ENCODE results near the gene HNRNPLL. TPM values are rescaled to one million over a fixed set of nuclear protein-coding genes. Genes with fewer than 3 reads are reported as not detected.

HNRNPLL gene
- total RNA-seq, 4 donors from 2014 or later: 20.5 to 37.9 (median 26.8) TPM

DNA sequence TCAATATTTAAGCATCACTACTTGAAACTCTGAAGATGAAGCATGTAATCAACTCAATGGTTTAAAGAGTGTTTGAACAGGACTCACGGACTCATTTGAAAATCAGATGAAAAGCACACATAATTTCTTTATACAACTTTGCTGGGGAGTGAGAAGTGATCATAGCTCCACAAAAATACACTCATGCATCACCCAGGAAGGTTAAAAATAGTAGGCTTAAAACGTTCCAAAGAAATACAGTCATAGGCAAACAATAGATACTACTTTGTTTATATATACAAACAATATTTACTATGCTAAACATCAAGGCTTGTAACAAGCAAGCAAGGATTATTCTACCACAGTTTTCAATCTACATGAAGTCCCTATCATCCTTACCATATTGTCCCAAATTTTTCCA, 11.6 kb downstream of the HNRNPLL start:
- intact Hi-C loops (cut with DNase I; ENCODE audit: low total_unique reads): no loop called here
- no peak for DNase-seq (ENCODE audit: low spot score in 2 of 2)
- 52 to 61% methylated on average over 2 of the region's 2 CpGs for WGBS, 2 donors
- TF ChIP-seq POLR2A (IDR thresholded peaks at IDR 0.05): no peak
- TF ChIP-seq, protein P1, sequence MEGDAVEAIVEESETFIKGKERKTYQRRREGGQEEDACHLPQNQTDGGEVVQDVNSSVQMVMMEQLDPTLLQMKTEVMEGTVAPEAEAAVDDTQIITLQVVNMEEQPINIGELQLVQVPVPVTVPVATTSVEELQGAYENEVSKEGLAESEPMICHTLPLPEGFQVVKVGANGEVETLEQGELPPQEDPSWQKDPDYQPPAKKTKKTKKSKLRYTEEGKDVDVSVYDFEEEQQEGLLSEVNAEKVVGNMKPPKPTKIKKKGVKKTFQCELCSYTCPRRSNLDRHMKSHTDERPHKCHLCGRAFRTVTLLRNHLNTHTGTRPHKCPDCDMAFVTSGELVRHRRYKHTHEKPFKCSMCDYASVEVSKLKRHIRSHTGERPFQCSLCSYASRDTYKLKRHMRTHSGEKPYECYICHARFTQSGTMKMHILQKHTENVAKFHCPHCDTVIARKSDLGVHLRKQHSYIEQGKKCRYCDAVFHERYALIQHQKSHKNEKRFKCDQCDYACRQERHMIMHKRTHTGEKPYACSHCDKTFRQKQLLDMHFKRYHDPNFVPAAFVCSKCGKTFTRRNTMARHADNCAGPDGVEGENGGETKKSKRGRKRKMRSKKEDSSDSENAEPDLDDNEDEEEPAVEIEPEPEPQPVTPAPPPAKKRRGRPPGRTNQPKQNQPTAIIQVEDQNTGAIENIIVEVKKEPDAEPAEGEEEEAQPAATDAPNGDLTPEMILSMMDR (IDR thresholded peaks at IDR 0.05): no peak
- H3K4me3 ChIP-seq (ENCODE audit: low read depth, poor library complexity, severe bottlenecking): no peak overlapping the region

DNA sequence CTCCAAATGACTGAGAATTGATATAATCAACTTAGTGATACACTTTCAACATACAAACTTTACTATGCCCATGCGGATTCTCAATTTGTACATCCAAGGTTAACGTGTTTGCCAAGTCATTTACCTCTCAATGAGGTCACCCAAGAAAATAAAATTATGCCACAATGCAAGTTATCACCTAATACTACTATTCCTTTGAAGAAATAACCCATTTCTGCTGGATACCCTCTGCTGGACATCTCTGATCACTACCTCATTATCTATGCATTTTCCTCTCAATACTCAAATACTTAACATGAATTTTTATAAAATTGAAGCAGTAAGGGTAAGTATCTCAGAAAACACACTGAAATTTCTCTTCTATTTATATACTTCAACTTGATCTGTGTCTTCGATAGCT, 12.7 kb downstream of the HNRNPLL start:
- DNase-seq (ENCODE audit: low spot score in 2 of 2): no peak
- intact Hi-C loops (cut with DNase I; ENCODE audit: low total_unique reads): no loop called here
- WGBS, 2 donors: 94 to 95% methylated on average over 3 of the region's 3 CpGs
- H3K4me3 ChIP-seq (ENCODE audit: low read depth, poor library complexity, severe bottlenecking): no peak overlapping the region
- TF ChIP-seq, protein P1 (IDR thresholded peaks at IDR 0.05): no peak
- no peak for TF ChIP-seq POLR2A (IDR thresholded peaks at IDR 0.05)

DNA sequence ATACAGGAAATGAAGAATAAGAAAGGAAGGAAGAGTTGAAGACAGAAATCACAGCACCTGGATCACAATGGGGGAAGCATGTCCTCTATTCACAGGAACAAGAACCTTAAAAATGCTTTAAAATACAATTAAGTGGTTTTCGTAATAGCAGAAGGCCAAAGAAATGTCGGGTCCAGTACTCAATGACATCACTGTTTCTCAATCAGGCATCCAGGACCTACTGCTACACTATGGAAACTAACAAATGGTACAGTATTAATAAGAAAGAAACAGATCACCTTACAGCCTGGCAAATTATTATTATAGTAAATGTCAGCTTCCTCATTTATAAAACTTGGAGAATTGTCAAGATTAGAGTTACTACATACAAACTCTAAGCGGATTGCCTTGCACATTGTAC, 15.8 kb downstream of the HNRNPLL start:
- TF ChIP-seq, protein P1 (IDR thresholded peaks at IDR 0.05): no peak
- no peak for TF ChIP-seq POLR2A (IDR thresholded peaks at IDR 0.05)
- intact Hi-C loops (cut with DNase I; ENCODE audit: low total_unique reads): no loop called here
- no peak overlapping the region for H3K4me3 ChIP-seq (ENCODE audit: low read depth, poor library complexity, severe bottlenecking)
- 82 to 84% methylated on average over 3 of the region's 3 CpGs for WGBS, 2 donors
- DNase-seq (ENCODE audit: low spot score in 2 of 2): no peak

DNA sequence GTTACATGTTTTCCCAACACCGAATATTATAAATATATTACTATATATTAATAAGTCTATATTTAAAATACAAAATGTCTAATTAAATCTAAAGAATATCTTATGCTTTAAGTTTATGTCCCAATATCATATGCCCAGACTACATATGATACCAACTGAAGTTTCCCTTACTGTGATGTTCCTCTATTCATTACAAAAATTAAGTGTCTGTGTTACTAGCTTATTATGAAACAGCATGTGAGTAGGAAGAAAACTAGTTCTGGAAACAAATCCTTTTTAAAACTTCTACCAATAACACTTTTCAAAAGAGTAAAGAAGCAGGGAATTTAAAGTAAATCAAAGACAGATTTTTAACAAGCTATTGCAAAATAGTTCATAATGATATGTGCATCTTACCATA, 17.8 kb downstream of the HNRNPLL start:
- no peak for DNase-seq (ENCODE audit: low spot score in 2 of 2)
- no peak for TF ChIP-seq POLR2A (IDR thresholded peaks at IDR 0.05)
- TF ChIP-seq, protein P1 (IDR thresholded peaks at IDR 0.05): no peak
- intact Hi-C loops (cut with DNase I; ENCODE audit: low total_unique reads): loop anchor here (5.0 kb wide), 1 partner anchor 157 kb away; no protein-coding TSS in a partner anchor
- WGBS, 2 donors: 94 to 96% methylated on average over 1 of the region's 1 CpG
- H3K4me3 ChIP-seq (ENCODE audit: low read depth, poor library complexity, severe bottlenecking): no peak overlapping the region

DNA sequence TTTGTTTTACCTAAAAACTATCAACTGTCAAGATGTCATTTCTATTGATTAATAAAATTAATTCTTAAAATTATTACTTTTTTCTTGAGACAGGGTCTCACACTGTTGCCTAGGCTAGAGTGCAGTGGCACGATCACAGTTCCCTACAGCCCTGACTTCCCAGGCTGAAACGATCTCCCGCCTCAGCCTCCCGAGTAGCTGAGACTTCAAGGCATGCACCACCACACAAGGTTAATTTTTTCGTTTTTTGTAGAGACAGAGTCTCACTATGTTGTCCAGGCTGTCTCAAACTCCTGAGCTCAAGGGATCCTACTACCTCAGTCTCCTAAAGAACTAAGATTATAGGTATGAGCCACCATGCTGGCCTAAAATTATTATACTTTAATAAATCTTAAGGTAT, 18.7 kb downstream of the HNRNPLL start:
- WGBS, 2 donors: 93 to 94% methylated on average over 5 of the region's 5 CpGs

More for the DNA sequence above, 18.7 kb downstream of the HNRNPLL start:
- H3K4me3 ChIP-seq (ENCODE audit: low read depth, poor library complexity, severe bottlenecking): no peak overlapping the region
- DNase-seq (ENCODE audit: low spot score in 2 of 2): no peak
- TF ChIP-seq POLR2A (IDR thresholded peaks at IDR 0.05): no peak
- TF ChIP-seq, protein P1 (IDR thresholded peaks at IDR 0.05): no peak
- intact Hi-C loops (cut with DNase I; ENCODE audit: low total_unique reads): loop anchor here (5.0 kb wide), 1 partner anchor 158 kb away; no protein-coding TSS in a partner anchor
